Astrocyte of the cerebellum (primary cell): ENCODE results near the gene RNF149.

Experiments
- DNase-seq: peaks from one replicate; pipeline ENCODE4 v3.0.0-alpha.2; 2011; ENCODE audit warnings: low read depth
- H3K4me3 ChIP-seq: 2 replicates; pipeline ENCODE4 v1.5.1; 2011; ENCODE audit warnings: mild to moderate bottlenecking, low read depth, low read length, moderate library complexity
- CTCF ChIP-seq: IDR thresholded peaks from 2 replicates; pipeline ENCODE4 v1.5.1; 2012; ENCODE audit warnings: low read length, low read depth, moderate library complexity, mild to moderate bottlenecking; ENCODE audit errors: missing control alignments
- in situ Hi-C: cut with HindIII; loops from 2 replicates; pipeline ENCODE4 v1.10.0; 2017; ENCODE audit warnings: low sequenced_read_pairs

The RNF149 gene

DNA sequence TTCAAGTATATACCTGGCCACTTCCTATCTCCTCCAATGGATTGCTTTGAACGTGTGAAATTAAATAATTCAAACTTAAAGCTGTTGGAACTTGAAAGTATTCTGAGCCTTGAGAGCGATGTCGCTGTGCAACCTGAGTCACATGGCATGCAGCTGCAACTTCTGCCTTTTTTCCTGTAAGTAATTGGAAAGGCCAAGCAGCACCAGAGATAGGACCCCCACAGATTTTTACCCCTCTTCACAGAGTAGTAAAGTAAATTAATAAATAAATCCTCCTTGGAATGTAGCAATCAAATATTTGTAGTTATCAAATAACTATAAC lies 3.2 kb upstream of the RNF149 start:
- no peak for DNase-seq
- TF ChIP-seq CTCF, result no peak
- in situ Hi-C loops, result no loop called here
- no peak overlapping the region for H3K4me3 ChIP-seq

DNA sequence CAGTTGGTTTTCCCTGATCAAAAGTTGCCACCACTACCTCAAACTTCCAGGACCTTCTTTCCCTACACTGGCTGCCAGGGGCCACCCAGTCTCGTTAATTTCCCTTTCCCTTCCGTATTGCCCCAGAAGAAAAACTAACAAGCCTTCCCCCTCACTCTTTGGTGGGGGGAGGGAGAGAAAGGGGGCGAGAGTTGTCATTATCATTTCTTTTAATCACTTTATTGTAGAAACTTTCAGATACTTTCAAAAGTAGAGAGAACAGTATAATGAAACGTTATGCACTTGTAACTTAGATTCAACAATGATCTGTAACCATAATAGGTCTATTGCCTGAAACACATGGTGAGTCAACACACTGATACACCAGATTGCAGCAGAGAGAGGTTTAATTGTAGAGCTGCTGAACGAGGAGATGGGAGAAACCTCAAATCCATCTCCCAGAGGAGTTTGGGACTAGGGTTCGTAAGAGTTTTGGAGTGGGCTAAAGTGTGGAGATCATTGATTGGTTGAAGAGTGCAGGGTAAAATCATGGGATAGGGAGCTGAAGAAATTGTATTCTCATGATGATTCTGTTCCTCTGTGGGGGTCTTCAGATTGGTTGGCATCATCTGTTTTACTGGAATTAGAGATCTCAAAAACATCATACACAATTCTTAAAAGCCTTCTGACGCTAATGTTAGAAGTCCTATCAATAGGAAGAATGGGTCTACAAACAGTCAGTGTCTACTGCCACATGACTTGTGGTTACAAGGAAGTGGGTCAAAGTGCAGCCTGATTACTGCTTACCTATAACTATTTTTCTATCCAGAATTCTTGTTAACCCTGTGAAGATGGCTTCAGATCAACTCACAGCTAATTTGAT lies 2.6 kb upstream of the RNF149 start:
- TF ChIP-seq CTCF, result no peak
- DNase-seq, result no peak
- in situ Hi-C loops, result no loop called here
- no peak overlapping the region for H3K4me3 ChIP-seq

DNA sequence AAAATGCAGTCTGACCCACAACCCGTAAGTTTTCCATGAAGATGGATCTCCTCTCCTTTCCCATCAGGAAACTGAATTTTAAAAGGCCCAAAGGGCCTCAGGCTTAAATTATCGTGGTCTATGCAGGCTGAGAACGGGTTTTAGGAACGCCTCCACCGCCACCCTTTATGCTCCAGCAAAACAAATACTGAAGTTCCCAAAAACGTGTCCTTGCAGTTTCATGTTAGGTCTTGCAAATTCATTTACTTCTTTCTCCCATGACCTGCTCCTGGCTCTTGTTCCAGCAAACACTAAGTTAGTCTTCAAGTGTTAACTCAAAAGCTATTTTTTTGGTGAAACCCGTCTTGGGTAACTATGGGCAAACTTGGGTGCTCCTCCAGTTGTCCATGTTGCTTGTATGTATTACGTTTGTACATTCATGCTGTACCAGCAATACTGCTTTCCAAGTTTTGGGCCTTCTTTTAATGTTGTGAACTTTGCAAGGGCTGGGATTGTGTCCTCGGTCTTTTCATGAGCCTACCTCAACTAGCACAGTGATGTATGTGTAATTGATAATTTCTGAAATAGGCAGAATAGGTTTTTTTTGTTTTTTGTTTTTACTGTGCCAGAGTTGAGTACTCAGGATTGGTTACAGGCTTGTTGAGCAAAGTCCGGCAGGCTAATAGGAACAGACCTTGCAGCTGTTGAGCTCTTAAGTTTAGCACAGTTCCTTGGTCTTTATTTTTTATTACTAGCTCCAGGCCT lies 1.8 kb upstream of the RNF149 start:
- H3K4me3 ChIP-seq, result no peak overlapping the region
- DNase-seq, result no peak
- no peak for TF ChIP-seq CTCF
- in situ Hi-C loops, result no loop called here

GRCh38 chr2:101307950-101308431 lies 510 bp downstream of the RNF149 start:
- in situ Hi-C loops, result no loop called here
- no peak for DNase-seq
- no peak for TF ChIP-seq CTCF
- H3K4me3 ChIP-seq, result peak overlapping the region; percentile 59

DNA sequence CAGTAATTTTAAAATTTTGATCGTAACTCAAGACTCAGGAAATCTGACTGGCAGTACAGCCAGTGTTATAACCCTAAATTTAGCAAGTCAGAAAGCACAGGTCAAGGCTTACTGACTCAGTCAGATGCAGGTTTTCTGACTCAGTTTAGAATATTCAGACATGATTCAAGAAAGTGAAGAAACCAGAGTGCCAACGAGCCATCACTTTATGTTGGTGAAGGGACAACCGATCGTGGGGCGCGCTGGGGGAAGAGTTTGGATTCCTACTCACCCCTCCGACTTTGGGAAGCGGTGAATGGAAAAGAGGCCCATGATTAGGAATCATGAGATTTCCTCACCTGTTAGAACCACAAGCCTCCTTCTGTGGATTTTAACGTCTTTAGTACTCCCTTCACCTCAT lies 998 bp downstream of the RNF149 start:
- peak overlapping the region; percentile 59 for H3K4me3 ChIP-seq
- TF ChIP-seq CTCF, result no peak
- in situ Hi-C loops, result no loop called here
- no peak for DNase-seq

GRCh38 chr2:101306410-101306809 lies 2.1 kb downstream of the RNF149 start:
- peak overlapping the region; percentile 59 for H3K4me3 ChIP-seq
- in situ Hi-C loops, result no loop called here
- no peak for DNase-seq
- no peak for TF ChIP-seq CTCF
